ENCODE data around the gene PAIP1.

PAIP1 gene

DNA sequence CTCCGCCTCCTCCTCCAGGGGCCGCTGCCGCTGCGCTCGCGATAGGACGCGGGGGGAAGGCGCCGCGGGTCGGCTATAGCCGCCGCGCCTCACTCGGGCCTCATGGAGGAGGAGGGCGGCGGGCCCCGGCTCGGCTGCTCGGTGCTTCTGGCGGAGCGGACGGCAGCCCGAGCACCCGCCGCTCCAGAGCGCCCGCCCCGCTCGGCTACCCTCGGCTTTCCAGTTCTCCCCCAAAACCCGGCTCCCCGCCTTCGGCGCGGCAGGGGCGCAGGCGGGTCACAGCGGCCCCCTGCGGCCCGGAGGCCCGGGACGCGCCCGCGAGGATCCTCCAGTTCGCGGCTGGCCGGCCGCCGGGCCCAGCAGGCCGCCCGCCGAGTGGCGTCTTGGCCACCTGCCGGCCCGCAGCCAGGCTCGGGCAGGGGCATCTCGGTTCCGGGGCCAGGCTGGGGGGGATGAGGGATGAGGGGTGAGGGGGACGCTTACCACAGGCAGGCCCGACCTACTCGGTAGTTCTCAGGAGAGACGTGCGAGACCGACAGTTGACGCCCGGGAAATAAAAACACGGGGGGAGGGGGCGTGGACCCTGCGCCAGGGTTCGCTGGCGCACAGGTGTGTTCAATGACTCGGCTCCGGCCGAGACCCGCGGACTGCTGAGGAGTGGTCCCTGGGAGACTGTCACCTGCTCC, at the start of gene PAIP1:
TSS of gene PAIP1 (minus strand) at position 221 of the 686 bp plus-strand sequence. CDS start 231 bp downstream, outside the sequence.
- H3K4me2 ChIP-seq, result peak within 1 kb of the TSS; percentile 84
- H3K27ac ChIP-seq, result peak within 1 kb of the TSS; percentile 83
- no peaks in the 10 kb centered on the region for H3K27me3 ChIP-seq (ENCODE audit: insufficient read depth, low read depth)
- peaks cover 28% of the 10 kb centered on the region for H3K4me1 ChIP-seq (ENCODE audit: low read depth, poor library complexity, severe bottlenecking)
- H3K36me3 ChIP-seq (ENCODE audit: insufficient read depth), result no peaks in the 10 kb centered on the region
- H3K4me3 ChIP-seq (IDR thresholded peaks at IDR 0.05; ENCODE audit: insufficient read depth, low read depth, low read length), result no peak within 1 kb of the TSS
- TF ChIP-seq CTCF (conservative IDR thresholded peaks at IDR 0.05; ENCODE audit: low read depth, low read length), result peak; percentile 54; the same call in 1 of the 2 replicates
- H3K79me2 ChIP-seq (ENCODE audit: insufficient read depth, low read depth), result peaks cover 28% of the 10 kb centered on the region
- H2AFZ ChIP-seq (ENCODE audit: low read depth), result peak within 1 kb of the TSS; percentile 77
- H3K9ac ChIP-seq, result peak within 1 kb of the TSS; percentile 91
- H4K20me1 ChIP-seq (ENCODE audit: insufficient read depth), result no peaks in the 10 kb centered on the region

DNA sequence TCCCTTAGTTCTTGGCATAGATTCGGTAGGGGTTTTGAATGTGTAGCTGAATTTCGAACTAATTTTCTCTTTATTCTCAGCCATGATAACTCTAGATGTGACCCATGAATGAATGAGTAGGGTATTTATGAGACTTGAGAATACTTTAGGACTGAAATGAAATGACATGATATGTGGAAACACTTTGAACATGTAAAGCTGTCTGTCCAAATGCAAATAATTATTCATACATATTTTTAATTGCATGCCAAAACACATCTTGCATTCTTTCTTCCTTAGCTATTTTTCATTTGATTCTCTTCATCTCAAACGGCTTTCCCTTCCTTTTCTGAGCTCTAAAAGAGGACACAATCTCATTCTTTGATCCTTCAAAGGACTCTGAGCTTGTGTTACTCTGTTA, 49.5 kb upstream of the PAIP1 start:
- H3K4me2 ChIP-seq, result no peak overlapping the region
- TF ChIP-seq CTCF (conservative IDR thresholded peaks at IDR 0.05; ENCODE audit: low read depth, low read length), result no peak
- H3K4me1 ChIP-seq (ENCODE audit: low read depth, poor library complexity, severe bottlenecking), result peaks cover 14% of the 10 kb centered on the region
- H4K20me1 ChIP-seq (ENCODE audit: insufficient read depth), result no peaks in the 10 kb centered on the region
- no peak overlapping the region for H3K27ac ChIP-seq
- H3K9ac ChIP-seq, result no peak overlapping the region
- H3K36me3 ChIP-seq (ENCODE audit: insufficient read depth), result no peaks in the 10 kb centered on the region; the same call in 1 of the 2 replicates
- no peaks in the 10 kb centered on the region for H3K27me3 ChIP-seq (ENCODE audit: insufficient read depth, low read depth)
- H3K4me3 ChIP-seq (IDR thresholded peaks at IDR 0.05; ENCODE audit: insufficient read depth, low read depth, low read length), result no peak overlapping the region
- H2AFZ ChIP-seq (ENCODE audit: low read depth), result no peak overlapping the region
- H3K79me2 ChIP-seq (ENCODE audit: insufficient read depth, low read depth), result peaks cover 28% of the 10 kb centered on the region

DNA sequence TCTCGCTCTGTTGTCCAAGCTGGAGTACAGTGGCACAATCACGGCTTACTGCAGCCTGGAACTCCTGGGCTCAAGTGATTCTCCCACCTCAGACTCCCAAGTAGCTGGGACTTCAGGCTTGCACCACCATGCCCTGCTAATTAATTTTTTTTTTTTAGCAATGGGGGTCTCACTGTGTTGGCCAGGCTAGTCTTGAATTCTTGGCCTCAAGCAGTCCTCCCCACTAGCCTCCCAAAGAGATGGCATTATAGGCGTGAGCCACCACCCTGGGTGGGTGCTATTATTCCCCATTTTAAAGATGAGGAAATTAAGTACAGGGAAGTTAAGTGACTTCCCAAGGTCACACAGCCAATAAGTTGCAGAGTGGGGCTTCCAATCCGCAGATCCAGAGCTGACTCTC, 47.8 kb upstream of the PAIP1 start:
- Histone ChIP-seq H3K9ac (no peak overlapping the region), H3K27me3 (ENCODE audit: insufficient read depth, low read depth) (no peaks in the 10 kb centered on the region), H3K36me3 (ENCODE audit: insufficient read depth) (no peaks in the 10 kb centered on the region; the same call in 1 of the 2 replicates), H3K4me2 (no peak overlapping the region; the same call in 1 of the 2 replicates), H3K79me2 (ENCODE audit: insufficient read depth, low read depth) (peaks cover 28% of the 10 kb centered on the region), H4K20me1 (ENCODE audit: insufficient read depth) (no peaks in the 10 kb centered on the region), H3K27ac (no peak overlapping the region), H3K4me3 (IDR thresholded peaks at IDR 0.05; ENCODE audit: insufficient read depth, low read depth, low read length) (no peak overlapping the region), H3K4me1 (ENCODE audit: low read depth, poor library complexity, severe bottlenecking) (peaks cover 31% of the 10 kb centered on the region), H2AFZ (ENCODE audit: low read depth) (no peak overlapping the region)
- no peak for TF ChIP-seq CTCF (conservative IDR thresholded peaks at IDR 0.05; ENCODE audit: low read depth, low read length)

DNA sequence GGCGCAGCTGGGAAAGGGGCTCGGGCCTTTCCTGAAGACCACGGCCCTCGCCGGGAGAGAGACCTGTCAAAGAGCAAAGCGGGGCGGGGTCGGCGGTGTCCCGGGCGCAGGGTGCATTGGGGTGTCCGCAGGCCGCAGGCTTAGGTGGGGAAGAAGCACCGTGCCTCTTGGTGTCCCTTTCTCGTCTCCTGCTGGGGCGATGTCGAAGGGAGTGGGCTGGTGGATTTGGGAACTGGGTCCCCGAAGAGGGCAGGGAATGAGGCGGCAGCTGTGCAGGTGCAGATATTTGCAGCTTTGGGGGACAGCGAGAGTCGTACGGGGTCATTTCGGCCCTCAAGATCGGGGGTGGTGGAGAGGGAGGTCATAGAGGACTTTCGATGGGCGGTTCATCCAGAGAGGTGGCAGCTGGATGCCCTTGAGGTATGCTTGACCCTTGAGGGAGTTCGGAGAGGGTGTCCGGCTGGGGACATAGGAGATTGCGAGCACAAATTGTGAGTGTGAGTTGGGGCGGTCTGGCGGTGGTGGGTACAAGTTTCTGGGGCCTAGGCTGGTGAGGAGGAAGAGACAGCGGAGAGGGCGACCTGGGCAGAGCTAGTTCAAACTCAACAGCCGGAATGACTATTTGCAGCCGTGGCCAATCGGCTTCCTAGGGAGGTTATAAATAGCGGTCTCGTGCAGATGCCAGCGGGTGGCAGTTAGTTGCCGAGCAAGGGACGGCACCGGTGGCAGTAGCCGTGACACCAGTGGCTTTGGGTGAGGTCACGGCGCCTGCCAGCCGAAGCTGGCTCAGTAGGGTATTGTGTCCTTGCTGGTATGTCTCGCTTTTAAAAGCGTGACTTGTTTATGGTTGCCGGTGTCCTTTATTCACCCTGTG, 46.7 kb upstream of the PAIP1 start:
- TF ChIP-seq CTCF (conservative IDR thresholded peaks at IDR 0.05; ENCODE audit: low read depth, low read length), result no peak

More for the DNA sequence above, 46.7 kb upstream of the PAIP1 start:
- peak overlapping the region; percentile 80 for H3K27ac ChIP-seq
- peak overlapping the region; percentile 77 for H2AFZ ChIP-seq (ENCODE audit: low read depth)
- peaks cover 36% of the 10 kb centered on the region for H3K79me2 ChIP-seq (ENCODE audit: insufficient read depth, low read depth)
- H3K4me2 ChIP-seq, result peak overlapping the region; percentile 92
- peaks cover 42% of the 10 kb centered on the region for H3K4me1 ChIP-seq (ENCODE audit: low read depth, poor library complexity, severe bottlenecking)
- no peak overlapping the region for H3K4me3 ChIP-seq (IDR thresholded peaks at IDR 0.05; ENCODE audit: insufficient read depth, low read depth, low read length)
- no peaks in the 10 kb centered on the region for H4K20me1 ChIP-seq (ENCODE audit: insufficient read depth)
- H3K27me3 ChIP-seq (ENCODE audit: insufficient read depth, low read depth), result no peaks in the 10 kb centered on the region
- no peaks in the 10 kb centered on the region for H3K36me3 ChIP-seq (ENCODE audit: insufficient read depth)
- H3K9ac ChIP-seq, result peak overlapping the region; percentile 86

Data from KMS-11 (cell line).